ENCODE measurements around the gene PLSCR1.

Gene PLSCR1

GRCh38 chr3:146470425-146470990 is 73.9 kb downstream of the PLSCR1 start:
- DNase-seq, result no peak

DNA sequence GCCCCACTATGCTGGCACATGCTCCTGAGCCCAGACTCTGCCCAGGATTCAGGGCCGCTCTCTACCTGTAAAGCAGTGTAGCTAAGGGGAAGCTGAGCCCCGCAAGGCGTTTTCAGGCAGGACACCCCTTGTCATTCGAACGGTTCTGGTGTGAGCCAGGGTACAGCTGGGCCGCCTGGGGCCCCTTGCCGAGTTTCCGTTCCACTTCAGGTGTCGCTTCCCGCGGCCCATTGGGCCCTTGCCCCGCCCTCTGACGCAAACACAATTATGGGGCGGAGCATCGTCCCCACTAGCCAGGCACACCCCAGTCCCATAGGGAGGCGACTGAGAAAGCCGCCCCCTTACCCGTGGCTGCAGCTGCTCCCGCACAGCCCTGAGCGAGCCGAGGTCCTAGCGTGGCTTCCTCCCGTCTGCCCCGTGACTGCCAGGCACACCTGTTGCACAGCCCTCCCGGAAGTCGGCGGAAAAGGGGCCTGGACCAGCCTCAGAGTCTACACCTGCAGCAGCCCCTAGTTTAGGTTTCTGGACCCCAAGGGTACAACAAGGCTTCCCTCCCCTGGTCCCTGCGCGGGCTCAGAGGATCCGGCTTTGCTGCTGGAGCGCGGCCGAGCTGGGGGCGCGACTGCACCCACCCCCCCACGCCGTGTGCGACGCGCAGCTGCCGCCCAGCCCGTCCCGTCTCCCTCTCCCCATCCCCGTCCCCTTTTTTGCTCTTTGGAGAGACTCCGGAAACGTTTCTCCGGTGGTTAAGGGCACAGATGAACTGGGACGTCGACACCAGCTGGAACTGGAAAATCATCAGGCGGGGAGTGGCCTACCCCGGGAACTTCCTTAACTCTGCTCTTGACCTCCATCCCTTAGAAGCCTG is 75.0 kb downstream of the PLSCR1 start, which contains the start of gene PLSCR2:
TSS of gene PLSCR2 (minus strand) at position 412 of the 868 bp plus-strand sequence. CDS start 9,657 bp downstream, outside the sequence.
- DNase-seq, result peak; percentile 56

GRCh38 chr3:146468671-146469149 is 75.7 kb downstream of the PLSCR1 start:
- DNase-seq, result no peak

DNA sequence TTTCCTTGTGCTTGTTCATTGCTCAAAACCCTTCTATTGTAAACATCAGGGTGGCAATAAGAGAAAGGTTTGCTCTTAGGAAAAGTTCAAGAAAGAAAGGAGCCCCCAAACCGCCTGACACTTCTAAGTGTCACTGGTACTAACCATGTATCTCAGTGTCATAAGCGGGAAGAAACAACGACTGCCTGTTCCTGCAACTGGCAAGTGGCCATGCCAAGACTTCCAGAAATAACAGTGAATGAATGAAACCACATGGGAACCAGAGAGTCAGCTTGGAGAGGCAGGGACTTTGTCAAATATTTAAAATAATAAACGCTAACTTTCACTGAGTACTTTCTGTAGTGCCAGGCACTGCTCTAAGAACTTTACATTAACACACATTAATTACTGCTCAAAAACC is 76.2 kb downstream of the PLSCR1 start:
- no peak for DNase-seq

GRCh38 chr3:146466604-146467003 is 77.8 kb downstream of the PLSCR1 start:
- no peak for DNase-seq

GRCh38 chr3:146465693-146466465 is 78.5 kb downstream of the PLSCR1 start:
- no peak for DNase-seq

Measured in activated CD4-positive, alpha-beta T cell treated with anti-CD3 and anti-CD28 coated beads, Interleukin-2, amount 50 U/mL, for 16 hours (primary cell).